HG02852 (cell line): ENCODE data around the gene BANP.
"Not testable (repeated sequence)": the region's sequence is repeated elsewhere in the genome, so short reads cannot be mapped to it uniquely, and the experiment has no call there.

Experiments used
- ATAC-seq: cut with Tn5 transposase; IDR thresholded peaks from one replicate; pipeline ENCODE4 v1.9.1; 2021; ENCODE audit warnings: mild to moderate bottlenecking, moderate library complexity; ENCODE audit not compliant: unreplicated experiment

Gene BANP

GRCh38 chr16:88114541-88115228 is 163.5 kb downstream of the BANP start:
- ATAC-seq, result not testable (repeated sequence)

GRCh38 chr16:88116121-88116520 is 164.9 kb downstream of the BANP start:
- no peak for ATAC-seq

DNA sequence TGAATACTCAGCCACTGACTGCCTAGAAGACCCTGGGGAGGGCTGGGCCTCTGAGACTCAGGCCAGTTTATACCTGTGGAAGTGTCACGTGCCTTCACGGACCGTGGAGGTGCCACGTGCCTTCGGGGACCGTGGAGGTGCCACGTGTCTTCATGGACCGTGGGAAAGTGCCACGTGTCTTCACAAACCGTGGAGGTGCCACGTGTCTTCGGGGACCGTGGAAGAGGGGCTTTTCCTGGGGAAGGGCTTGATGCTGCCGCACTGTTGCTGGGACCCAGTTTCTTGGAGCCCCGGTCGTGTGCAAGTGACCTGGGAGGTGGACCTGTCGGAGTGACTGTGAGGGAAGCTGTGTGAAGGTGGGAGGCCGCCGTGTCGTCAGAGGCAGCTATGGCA is 166.2 kb downstream of the BANP start:
- no peak for ATAC-seq

- no peak for ATAC-seq
Measured at GRCh38 chr16:88118376-88118775, 167.1 kb downstream of the BANP start.

- not testable (repeated sequence) for ATAC-seq
Measured at GRCh38 chr16:88118852-88119741, 167.9 kb downstream of the BANP start.

DNA sequence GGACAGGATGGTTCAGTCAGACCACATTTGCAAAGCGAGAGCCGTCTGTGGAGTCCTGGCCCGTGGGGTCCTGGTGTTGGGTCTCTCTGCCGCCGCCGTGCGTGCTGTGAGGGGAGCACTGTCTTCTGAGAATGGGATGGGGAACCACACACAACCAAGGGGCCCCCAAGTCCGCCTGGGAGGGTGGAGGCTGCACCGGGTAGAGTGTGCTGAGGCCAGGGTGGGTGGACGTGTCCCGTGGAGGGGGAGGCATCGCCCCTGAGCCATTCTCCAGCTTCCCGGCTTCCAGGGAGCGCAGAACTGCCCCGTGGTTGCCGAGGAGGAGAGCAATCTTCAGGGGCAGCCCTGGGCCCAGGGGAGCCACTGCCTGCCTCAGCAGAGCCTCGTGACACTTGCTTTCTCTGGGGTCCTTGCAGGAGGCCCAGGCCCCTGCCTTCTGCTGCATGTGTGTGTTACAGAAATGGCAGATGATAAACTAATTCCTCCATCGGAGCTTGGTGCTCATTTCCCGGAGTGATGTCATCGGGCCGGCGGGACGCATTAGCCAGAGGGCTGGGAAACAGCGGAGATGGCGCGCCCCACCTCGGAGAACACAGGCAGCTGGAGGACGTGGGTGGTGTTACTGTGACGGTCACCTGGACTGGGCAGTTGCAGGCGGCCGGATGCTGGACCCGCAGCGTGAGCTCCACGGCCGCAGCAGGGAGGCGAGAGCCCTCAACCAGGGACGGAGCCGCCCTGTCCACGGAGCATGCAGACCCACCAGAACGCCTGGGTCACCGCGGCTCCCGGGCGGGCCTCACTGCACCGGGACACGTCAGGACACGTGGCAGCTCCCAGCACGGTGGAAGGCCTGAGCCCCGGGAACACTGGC is 168.9 kb downstream of the BANP start:
- ATAC-seq, result not testable (repeated sequence)

DNA sequence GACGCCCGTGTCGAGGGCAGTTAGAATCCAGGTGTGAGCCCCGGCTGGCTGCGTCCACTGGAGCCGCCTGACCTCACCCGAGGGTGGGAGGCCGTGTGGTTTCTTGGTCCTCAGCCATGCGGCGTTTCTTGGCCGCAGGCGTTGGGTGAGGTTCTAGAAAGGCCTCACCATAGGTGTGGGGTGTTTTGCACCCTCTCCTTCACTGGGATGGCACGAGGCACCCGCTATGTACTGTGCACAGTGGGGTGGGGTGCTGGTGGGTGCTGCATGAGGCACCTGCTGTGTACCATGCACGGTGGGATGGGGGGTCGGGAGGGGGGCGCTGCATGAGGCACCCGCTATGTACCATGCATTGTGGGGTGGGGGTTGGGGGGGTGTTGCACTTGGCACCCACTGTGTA is 169.6 kb downstream of the BANP start:
- no peak for ATAC-seq

- ATAC-seq, result not testable (repeated sequence)
Measured at GRCh38 chr16:88121391-88121790, 170.2 kb downstream of the BANP start.

DNA sequence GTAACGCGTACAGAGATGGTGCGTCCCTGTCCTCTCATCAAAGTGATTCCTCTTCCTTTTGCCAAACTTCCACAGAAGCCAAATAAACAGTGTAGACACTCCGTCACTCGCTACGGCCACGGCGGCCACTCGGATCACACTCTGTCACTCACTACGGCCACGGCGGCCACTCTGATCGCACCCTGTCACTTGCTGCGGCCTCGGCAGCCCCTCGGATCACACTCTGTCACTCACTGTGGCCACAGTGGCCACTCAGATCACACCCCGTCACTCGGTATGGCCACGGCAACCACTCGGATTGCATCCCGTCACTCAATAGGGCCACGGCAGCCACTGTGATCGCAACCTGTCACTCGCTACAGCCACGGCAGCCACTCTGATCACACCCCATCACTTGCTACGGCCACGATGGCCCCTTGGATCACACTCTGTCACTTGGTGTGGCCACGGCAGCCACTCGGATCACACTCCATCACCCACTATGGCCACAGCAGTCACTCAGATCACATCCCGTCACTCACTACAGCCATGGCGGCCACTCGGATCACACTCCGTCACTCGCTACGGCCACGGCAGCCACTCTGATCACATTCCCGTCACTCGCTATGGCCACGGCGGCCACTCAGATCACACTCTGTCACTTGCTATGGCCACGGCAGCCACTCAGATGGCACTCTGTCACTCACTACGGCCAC is 170.8 kb downstream of the BANP start:
- no peak for ATAC-seq
